Measurements from ENCODE around the gene TESMIN.

TESMIN gene

DNA sequence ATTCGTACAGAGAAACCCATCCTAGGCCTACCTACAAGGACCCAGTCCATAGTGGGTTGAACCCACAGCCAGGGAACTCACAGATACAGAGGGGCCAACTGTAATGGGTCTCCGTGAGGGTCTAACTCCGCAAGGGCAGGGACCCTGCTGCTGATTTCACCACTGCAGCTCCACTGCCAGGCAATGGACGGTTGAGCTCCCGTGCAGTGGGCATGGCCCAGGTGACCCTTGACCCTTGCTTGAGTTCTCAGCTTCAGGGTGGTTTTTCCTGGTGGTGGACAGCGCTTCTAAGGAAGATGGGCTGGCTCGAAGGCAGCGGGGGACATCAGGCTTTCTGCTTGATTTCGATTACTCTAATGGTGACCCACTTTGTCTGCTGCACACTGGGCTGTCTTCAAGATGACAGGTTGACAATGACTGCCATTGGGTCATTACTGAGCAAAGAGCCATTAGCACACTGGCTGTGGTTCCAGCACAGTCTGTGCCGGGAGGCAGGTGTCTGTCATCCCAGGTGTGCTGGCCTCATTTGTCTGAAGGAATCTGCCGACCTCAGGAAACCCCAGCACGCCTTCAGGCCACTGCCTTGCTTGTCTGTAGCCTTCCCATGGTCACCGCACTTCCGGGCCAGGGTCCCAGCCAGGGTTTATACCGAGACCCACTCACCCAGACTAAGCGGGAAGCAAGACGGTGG, 70.6 kb downstream of the TESMIN start:
- FAIRE-seq, result no peak

DNA sequence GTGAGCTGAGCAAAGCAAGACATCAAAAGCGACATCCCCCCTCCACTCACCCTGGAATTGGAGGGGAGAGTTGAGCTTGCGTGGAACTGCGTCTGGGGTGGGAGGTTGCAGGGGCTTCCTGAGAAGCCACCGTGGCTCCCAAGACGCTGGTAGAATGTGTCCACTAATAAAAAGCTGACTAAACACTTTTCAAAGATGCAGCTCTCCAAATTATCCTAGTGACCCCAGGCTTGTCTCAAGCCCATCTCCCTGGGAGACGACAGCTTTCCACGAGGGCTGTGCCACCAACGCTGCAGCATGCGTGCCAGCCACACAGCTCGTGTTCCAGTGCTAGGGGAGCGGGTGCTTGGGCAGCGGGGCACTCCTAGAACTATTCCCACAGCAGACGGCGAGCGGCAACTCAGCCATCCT, 73.3 kb downstream of the TESMIN start:
- FAIRE-seq, result no peak

DNA sequence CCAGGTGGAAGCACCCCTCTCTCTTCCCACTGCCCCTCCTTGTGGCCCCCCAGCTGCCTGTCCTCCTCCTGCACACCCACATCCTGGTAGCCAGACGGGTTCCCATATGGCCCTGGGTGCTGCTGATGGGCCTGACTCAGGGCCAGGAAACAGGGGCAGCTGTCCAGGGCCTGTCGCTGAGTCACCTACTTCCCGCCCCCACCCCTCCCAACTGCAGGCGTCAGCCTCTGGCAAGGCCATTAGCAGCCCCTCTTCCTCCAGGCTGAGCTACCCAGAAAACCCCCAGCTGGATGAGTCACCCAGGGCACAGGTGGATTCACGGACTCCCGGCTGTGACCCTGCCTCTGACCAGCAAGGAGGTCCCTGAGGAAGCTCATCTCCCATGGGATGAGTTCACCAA, 73.9 kb downstream of the TESMIN start:
- FAIRE-seq, result no peak

DNA sequence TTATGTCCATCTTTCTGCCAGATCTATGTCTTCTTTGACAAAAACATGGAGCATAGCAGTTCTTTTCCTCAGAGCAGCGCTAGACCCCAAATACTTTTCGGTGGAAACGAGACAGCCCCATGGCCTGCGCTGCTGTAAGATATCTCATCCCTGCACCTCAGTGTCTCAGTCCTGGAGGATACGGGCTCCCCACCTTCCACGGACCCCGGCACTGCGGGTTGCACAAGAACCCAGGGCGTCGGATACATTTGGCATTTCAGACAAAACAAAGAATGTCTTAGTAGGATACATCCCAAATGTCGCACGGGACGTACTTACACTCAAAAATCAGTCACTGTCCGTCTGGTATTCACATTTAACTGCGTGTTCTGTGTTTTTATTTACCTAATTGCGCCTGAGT, 76.9 kb downstream of the TESMIN start:
- no peak for FAIRE-seq

DNA sequence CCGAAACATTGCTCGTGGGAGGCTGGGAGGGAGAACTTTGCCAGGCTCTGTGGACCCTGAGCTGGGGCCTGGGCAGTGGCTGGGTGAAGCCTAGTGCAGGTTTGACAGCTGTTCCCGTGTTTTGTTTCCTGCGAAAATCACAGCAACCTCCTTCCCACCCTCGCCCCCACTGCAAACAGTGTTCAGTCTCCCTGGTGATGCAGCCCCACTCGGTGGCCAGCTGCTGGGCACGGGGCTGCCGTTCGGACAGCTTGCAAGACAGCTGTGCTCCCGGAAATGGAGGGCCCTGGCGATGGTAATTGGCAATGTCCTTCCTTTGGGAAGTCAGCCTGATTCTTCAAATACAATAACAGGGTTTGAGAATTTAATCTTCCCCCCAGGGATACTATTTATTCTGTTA, 77.3 kb downstream of the TESMIN start:
- FAIRE-seq, result no peak

DNA sequence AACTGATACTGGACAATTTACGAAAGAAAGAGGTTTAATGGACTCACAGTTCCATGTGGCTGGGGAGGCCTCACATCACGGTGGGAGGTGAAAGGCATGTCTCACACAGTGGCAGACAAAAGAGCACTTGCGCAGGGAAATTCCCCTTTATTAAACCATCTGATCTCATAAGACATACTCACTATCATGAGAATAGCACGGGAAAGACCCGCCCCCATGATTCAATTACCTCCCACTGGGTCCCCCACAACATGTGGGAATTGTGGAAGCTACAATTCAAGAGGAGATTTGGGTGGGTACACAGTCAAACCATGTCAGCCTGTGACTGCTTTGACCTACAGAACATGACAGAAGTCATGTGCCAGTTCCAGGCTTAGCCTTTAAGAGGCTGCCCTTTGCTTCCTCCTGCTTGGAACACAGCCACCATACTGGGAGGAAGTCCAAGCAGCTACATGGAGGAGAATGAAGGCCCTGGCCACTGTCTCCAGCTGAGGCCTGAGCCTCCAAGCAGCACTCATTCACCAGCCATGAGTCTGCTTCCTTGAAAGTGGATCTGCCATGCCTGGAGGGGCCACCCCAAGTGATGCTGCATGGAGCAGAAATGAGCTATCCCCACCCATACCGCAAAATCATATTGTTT, 77.9 kb downstream of the TESMIN start:
- FAIRE-seq, result no peak

DNA sequence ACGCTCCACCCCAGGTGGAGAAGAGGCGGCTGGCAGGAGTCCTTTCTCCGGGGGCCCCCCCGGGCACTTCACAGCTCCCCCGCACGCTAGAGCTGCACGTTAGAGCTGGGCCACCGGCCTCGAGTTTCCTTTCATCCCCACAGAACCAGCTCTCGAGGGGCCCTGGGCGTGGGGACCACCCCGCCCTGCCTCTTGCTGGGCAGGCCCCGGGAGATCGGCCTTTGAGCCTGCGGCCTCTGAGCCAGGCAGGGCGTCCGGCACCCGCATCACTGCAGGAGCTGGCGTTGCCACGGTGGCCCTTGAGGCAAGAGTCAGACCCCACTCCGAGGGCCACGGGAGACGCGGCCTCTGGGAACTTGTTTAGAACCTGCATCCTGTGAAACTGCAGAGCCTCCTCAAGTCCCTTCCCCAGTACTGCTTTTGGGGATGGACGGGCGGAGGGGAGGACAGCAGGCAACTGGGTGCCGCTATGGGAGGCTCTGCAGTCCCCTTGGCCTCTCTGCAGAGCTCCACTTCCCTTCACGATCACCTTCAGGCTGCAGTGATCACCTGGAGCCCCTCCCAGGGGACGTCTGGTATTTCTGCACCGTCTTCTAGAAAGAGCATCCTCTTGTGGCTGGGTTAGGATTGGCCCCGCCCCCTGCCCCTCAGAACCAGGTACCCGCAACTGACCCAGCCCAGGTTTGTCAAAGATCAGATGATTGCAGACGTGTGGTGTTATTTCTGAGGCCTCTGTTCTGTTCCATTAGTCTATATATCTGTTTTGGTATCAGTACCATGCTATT, 80.9 kb downstream of the TESMIN start:
- FAIRE-seq, result no peak

DNA sequence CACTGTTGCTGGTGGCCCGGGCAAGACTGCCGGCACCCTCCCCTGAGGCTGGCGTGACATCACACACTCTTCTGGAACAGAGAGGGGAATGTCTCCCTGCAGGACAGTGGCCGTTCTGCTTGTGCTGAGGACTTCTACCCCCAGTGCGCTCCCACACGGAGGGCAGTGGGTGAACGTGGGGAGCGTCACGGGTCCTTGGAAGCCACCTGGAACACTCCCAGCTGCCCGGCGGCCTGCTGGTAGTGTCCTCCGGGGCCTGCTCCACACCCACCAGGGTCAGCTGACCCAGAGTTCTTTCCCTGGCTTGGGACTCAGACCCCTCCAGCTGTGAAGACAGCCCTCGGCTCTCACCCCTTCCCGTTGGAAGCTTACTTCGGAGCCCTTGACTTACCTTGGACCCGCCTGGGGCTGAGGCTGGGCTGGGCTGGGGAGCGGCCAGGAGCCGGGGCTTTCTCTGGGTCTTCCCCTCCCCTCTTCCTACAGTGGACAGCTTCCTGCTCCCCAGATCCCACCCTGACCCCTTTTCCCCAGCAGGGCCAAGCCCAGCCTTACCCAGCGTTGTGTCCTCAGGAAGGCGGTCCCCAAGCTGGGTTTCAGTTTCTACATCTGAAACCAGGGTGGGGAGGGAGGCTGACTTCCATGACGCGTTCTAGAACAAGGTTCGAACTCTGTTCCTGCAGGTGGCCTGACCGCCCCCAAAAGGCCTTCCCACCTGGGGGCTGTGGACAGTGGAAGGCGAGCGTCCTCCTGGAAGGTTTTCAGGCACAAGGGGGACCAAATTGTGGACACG, 81.8 kb downstream of the TESMIN start:
- FAIRE-seq, result no peak

DNA sequence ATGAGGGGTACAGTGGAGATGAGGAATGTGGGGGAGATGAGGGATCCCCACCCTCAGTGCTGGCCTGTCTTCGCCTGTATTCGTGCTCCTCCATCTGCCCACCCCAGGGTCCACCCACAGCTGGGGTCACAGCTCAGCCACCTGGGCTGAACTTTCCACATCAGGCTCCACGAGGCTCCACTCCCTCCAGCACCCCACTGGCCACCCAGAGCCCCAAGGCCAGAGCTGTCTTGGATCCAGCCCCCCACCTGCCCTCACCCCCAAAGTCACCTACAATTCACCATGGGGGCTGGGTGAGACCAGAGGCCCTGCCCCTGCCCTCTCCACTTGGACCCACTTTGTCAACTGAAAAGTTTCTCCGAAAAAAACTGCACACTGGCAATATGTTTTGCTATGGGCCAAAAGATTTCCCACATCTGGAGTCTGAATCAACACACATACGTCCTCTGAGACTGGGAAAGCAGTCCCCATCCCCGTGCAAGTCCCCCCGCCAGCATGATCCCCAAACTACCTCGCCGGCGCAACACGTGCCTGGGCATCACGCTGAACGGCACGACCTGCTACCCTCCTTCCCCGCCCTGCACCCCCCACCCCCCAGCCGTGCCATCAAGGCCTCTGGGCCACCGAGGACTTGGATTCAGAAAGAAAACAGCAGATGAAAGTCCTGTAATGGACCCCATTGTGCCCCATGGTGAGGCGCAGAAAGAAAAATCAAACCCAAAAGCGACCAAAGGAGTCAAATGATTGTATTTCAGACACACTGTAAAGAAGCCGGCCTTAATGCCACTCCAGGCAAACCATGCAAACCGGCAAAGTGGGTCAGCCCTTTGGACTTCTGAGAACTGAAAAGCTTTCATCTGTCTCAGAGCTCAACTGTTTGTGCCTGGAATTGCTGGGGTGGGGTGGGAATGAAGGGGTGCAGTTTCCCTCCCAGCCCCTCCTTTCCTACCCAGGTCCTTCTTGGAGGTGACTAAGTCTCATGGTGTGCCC, 83.5 kb downstream of the TESMIN start:
- FAIRE-seq, result no peak

DNA sequence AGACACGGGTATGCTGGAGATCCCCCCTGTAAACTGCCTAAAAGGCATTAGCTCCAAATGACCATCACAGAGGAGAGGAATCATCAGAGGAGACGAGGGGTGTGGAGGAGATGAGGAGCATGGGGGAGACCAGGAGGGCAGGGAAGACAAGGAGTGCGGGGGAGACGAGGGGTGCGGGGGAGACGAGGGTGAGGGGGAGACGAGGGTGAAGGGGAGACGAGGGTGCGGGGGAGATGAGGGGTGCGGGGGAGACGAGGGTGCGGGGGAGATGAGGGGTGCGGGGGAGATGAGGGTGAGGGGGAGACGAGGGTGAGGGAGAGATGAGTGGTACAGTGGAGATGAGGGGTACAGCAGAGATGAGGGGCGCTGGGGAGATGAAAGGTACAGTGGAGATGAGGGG, 84.5 kb downstream of the TESMIN start:
- no peak for FAIRE-seq

DNA sequence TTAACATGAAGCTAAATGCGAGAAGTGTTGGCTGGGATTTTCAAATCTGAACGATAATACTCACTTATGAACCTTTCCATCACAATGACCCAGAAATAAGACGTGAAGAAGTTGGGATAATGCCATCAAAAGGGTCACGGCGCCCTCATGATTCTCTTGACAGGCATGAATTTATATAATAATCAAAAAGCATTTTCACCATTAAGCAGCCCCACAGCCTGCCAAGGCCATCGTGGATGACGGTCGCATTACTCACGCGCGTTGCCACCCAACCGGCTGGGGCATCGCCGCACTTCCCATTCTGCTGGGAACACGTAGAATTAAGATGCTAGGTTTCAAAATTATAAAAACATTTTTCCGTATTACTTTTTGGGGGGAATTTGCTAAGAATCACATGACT, 85.9 kb downstream of the TESMIN start:
- FAIRE-seq, result no peak

DNA sequence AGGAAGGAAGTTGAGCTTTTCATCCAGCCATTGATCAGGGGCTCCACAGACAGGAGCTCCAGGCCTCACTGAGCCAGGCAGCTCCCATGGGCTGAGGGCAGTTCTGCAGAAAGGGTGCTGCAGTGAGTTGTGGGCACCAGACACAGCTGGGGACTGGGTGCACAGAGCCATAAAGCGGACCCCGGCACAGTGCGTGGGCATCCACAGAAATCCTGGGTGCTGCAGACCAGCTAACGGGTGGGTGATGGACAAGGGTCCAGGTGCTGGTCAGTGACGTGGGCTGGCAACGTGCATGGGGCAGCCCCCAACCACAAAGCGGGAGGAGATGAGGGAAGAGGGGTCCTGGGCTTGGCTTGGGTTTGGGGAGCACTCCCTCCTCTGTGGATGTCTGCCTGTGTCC, 86.4 kb downstream of the TESMIN start:
- no peak for FAIRE-seq

DNA sequence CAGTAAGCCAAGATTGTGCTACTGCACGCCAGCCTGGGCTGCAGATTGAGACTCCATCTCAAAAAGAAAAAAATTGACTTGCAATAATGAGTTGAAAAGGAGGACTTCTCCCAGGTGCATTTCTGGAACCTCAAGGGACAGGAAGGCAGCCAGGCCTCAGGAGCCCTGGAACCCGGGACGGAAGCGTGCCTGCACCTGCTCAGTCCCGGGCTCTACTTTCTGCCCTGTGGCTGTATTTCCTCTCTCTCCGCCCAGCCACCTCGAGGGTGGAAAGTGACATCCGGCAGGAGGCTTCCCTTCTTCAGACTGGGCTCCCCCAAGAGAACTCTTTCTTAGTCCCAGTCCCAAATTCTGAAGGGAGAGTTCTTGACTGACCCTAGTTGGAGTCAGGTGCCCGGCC, 87.2 kb downstream of the TESMIN start:
- no peak for FAIRE-seq

DNA sequence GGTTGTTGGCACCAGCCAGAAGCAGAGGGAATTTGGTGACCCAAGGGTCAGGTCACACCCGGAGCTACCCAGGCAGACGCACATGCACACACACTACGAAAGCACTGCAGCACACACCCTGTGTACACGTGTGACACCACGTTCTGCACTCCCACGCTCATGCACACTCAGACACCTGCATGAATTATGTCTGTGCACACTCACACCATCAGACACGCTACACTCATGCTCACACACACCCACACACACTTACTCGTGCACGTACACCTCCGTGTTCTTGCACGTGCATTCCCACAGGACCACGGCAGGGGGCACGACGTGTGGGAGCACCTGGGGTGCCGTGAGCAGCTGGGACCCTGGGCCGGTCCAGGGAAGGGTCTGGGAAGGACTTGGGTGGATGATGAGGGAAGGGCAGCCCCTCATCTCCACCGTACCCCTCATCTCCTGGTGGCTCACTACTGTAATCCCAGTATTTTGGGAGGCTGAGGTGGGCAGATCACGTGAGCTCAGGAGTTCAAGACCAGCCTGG, 87.8 kb downstream of the TESMIN start:
- no peak for FAIRE-seq

DNA sequence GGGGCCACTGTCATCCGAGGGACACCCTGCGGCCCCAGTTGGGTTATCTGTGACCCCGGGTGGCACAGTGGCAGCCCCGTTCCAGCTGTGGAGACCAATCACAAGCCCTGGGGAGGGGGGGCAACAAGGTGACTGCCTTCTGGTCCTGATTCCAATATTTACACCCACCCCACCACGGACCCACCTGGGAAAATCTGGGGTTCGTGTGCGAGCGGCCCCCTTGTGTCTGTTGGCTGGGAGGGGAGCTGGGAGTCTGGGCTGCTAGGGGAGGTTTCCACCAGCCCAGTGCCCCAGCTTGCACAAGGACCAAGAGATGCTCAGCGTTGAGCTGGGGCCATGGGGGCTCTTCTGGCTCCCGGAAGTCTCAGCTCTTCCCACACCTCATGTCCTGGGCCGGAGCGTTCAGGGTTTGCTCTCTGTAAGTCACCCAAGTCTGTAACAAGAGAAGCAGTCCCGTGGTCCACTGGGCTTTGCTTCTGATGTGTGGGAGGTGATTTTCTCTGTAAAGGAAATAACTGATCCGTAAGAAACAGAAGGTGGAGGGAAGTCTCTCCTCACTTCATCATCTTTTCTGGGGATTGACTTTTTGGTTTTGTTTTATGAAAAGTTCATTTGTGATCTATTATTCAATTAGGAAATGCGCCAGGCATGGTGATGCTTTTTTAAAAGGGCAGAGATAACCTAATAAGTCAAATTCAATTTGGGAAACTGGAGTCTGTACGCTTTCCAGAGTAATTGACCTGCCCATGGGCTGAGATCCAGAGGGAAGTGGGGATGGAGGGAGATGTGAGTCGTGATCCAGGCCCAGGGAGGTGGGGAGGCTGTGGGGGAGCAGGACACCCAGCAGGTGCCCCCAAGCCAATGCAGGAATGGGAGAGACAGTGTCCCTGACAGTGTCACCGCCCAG, 89.4 kb downstream of the TESMIN start:
- no peak for FAIRE-seq

DNA sequence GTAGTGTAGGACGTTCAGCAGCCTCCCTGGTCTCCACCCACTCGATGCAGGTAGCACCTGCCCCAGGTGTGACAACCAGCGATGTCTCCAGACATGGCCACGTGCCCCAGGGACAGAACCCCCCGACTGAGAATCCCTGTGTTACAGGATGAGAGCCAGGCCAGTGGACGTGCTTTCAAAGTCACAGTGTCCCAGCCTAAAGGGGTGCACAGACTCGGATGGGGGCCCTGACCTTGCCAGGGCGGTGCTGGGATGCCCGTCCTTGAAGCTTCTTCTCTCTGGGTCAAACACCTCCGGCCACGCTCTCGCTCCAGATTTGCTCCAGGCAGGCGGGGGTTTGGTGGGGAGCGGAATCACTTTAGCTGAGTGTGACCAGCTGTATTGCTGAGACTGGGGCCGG, 90.3 kb downstream of the TESMIN start:
- no peak for FAIRE-seq

DNA sequence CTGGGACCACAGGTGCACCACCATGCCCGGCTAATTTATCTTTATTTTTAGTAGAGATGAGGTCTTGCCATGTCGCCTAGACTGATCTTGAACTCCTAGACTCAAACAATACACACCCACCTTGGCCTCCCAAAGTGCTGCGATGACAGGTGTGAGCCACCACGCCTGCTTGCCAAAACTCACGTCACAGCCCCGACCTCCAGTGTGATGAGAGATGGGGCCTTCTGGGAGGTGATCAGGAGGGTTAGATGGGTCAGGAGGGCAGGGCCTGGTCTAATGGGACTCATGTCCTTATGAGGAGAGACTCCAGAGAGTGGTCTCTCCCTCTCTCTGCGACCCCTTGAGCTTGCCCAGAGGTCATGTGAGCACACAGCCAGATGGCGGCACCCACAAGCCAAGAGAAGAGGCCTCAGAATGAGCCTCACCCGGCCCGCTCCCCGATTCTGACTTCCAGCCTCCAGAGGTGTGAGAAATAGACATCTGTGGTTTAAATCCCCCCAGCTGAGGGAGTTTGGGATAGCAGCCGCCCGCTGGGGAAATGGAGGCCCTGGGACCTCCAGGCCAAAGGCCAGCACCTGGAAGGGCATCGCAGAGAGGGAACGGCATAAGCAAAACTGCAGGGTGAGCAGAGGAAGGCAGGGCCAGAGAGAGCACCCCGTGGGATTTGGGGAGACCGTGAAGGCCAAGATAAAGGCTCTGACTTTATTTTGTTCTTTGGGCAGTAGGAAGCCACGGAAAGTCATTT, 91.1 kb downstream of the TESMIN start:
- FAIRE-seq, result no peak

DNA sequence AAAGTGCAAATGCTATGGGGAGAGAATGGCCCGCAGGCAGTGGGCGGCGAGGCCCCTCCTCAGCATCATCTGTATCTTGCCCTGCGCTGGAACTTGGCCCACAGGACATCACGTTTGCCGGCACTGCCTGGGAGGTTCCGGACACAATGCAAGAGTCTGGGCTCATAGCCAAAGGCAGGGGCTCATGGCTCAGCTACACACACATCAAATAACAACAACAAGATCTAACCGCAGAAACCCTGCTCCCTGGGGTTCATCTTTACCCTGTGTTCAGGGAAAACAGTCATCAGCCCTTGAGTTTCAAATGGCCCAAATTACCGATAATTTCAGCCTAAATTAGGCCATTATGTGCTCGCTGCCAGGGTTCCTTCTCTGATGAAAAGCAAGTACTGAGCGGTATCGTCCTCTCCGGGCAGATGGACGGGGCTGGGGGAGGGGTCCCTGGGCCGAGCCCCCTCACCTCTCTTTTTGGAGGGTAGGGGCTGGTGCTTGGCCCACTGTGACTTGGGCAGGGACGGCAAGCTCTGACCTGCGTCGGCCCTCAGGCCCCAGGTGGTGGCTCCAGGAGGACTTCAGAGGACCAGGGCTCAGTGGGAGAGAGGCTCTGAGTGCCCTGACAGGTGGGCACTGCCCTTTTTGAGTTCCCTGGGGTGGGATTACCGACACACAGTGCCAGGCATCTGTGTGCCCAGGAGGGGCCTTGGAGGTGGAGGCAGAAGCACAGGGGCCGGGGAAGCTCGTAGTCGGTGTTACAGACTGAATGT, 92.0 kb downstream of the TESMIN start:
- FAIRE-seq, result no peak

DNA sequence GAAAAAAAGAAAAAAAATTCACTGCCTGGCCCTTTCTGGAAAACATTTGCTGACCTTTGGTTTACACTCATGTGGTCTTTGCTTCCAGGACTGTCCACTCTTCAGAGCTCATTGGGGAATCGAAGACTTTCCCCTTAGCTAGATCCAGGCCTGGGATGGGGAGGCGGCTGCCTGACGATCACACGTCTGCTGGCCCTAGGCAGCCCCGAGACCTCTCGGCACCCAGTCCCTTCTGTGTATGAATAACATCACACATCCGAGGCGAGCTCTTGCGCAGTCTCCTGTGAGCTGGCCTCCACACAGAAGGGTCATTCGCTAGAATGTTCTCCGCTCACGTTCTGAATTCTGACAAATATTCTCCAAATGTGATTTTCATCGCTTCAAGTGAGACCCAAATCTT, 92.7 kb downstream of the TESMIN start:
- no peak for FAIRE-seq
